Measurements from ENCODE around the gene QSOX1. TPM values are rescaled to one million over a fixed set of nuclear protein-coding genes. Genes with fewer than 3 reads are reported as not detected.

Gene QSOX1
- total RNA-seq, 1 experiment from 2014 or later: 569 TPM

DNA sequence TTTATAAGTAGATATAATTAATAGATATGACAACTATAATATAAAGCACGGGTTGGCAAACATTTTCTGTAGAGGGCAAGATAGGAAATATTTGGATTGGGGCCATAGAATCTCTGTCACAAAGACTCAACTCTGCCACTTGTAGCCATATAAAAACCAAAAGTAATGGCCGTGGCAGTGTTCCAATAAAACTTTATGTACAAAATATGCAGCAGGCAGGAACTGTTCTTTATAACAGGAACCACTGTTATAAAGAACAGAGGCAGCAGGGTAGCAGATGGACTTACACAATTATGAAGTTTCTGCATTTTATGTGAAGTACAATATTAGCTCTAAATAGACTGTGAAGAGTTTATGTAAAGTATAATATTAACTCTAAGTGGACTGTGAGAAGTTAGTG lies 16.9 kb upstream of the QSOX1 start:
- Histone ChIP-seq H3K4me3 (no peak overlapping the region), H3K27me3 (no peaks in the 10 kb centered on the region), H3K36me3 (no peaks in the 10 kb centered on the region), H3K9me3 (no peaks in the 10 kb centered on the region)
- no peak for DNase-seq

DNA sequence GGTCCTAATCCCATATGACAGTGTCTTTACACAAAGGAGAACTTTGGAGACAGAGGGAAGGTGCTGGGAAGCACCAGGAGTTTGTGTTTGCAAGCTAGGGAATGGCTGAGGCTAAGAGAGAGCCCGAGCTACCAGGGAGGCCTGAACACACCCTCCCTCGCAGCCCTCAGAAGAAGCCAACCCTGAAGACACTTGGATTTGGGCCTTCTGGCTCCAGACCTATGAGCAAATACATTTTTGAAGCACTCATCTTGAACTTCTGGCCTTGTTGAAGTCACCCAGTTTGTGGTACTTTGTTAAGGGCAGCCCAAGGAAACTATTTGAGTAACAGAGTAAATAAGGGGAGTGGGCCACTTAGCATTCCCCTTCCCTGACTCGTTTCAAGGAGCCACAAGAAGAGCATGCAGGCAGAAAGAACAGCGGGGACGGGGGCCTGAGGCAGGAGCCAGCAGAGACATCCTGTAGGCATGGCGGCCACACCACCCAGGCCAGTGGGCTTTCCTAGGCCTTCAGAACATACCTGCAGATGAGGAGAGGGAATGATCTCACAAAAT lies 13.2 kb upstream of the QSOX1 start:
- Histone ChIP-seq H3K36me3 (no peaks in the 10 kb centered on the region), H3K4me3 (no peak overlapping the region), H3K27me3 (no peaks in the 10 kb centered on the region), H3K9me3 (no peaks in the 10 kb centered on the region)
- no peak for DNase-seq

DNA sequence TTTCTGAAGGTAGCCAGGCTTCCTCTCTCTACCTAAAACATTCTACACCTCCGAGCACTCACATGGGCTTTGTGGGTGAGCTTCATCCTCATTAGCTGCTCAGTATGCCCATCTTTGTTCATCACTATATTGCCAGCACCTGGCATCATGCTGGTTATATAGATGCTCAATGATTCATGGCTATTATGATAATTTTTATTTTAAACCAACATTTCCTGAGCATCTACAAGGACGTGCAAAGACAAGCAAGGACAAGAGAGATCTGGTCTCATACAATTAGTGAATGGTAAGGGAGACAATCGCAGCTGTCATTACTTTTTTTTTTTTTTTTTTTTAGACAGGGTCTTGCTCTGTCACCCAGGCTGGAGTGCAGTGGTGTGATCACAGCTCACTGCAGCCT lies 11.3 kb upstream of the QSOX1 start:
- Histone ChIP-seq H3K27me3 (no peaks in the 10 kb centered on the region), H3K9me3 (no peaks in the 10 kb centered on the region), H3K36me3 (no peaks in the 10 kb centered on the region), H3K4me3 (no peak overlapping the region)
- no peak for DNase-seq

DNA sequence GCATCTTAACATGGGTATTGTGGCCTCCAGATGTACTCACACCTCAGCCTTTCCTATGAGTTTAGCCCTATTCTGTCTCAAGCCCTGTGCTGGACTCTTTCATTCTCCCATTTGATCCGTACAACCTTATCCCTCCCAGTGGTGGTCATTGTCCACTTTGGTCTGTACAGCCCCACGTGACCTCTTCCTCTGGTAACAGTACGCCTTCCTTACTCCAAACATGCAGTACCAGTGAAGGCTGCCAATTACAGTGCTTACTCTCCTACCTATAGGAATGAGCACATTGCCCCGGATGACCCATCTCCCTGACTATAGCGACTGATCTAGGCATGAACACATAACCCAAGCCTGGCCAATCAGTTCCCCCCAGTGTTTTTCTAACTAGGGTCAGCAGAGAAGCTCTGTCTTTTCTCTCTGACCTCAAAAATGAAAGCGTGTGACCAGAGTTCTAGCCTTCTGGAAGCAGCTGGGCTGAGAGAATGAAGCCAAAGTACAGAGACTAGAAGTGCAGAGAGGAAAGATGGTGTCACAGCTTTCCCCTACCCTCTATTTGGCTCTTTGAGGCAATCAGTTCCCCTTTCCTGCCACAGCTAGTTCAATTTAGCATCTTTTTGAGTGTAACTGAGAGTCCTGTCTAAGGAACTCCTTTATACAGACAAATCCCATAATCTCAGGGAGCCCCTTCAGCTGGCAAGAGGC lies 9.9 kb upstream of the QSOX1 start:
- Histone ChIP-seq H3K4me3 (no peak overlapping the region), H3K27me3 (no peaks in the 10 kb centered on the region), H3K36me3 (no peaks in the 10 kb centered on the region), H3K9me3 (no peaks in the 10 kb centered on the region)
- no peak for DNase-seq

DNA sequence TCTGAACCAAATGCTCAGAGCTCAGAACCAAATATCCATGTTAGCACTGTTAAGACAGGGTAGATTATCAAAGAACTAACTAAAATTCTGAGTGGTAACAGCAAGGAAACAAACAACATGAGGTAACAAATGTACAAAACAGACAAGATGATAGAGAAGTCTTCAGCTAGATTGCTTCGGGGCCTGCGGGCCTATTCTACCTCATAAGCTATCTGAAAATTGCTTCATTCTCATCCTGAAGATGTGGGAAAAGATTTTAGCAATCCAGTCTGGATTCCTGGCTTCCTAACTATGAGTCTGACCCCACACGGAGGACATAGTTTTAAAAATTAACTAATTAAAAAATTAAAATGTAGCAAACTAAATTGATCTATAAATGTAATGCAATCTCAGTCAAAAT lies 9.2 kb upstream of the QSOX1 start:
- no peaks in the 10 kb centered on the region for H3K36me3 ChIP-seq
- no peak for DNase-seq
- H3K9me3 ChIP-seq: no peaks in the 10 kb centered on the region

DNA sequence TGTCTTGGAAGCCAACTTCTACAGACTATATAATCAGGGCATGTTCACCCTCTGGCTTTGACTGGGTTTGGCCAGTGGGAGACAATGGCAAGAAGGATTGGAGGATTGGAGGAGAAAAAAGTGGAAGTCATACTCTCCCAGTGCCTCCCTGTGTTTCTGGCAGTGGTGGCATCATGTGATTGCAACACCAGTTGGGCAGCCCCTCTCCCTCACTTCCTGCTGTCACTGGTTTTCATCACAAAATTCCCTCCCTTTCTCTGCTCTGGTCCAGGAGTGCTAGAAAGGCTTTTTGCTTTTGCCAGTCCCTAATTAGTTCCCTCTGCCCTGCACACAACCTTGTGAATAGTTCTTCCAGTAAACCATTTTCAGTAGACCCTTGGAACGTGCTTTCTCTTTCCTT lies 3.7 kb upstream of the QSOX1 start:
- Histone ChIP-seq H3K36me3 (no peaks in the 10 kb centered on the region), H3K9me3 (no peaks in the 10 kb centered on the region), H3K4me3 (no peak overlapping the region), H3K27me3 (no peaks in the 10 kb centered on the region)
- peak; percentile 78 for DNase-seq

More for the DNA sequence above, 9.2 kb upstream of the QSOX1 start:
- Histone ChIP-seq H3K4me3 (no peak overlapping the region), H3K27me3 (no peaks in the 10 kb centered on the region)

DNA sequence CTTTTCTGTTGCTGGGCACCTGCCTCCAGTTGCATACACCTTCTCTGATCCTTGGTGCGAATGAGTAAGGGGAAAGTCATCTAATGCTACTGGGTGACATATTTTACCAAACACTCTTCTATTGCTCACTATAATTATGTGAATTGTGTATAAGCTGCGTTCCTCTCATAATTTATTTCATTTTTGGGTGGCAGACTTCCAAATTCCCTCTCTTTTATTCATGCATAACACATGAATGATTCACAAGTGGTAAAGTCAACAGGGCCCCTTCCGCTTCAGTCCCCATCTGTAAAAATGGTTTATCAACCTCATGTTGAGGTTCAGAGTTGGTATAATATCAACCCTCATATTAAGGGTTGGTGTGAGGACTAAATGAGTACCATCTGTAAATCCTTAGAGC lies 3.2 kb upstream of the QSOX1 start:
- DNase-seq: peak; percentile 50
- Histone ChIP-seq H3K36me3 (no peaks in the 10 kb centered on the region), H3K4me3 (no peak overlapping the region)

DNA sequence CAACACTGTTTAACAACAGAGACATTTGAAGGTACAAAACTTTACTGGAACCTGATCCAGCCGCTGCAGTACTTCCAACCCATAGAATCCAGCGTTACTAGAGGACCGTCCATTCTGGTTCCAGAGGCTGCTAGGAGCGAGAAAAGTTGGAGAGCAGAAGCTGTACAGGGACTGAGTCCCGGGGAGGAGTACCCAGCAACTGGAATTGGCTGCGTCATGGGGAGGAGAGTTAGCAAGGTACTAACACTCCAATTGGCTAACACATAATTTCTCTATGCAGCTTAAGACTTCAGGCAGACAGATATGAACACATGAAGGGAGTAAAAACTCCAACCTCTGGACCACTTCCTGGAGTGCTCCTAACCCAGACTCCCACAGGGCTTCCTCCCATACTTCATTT lies 2.1 kb upstream of the QSOX1 start:
- Histone ChIP-seq H3K4me3 (no peak overlapping the region), H3K36me3 (no peaks in the 10 kb centered on the region; the same call in 1 of the 2 replicates), H3K27me3 (no peaks in the 10 kb centered on the region), H3K9me3 (no peaks in the 10 kb centered on the region)
- no peak for DNase-seq

More for the DNA sequence above, 3.2 kb upstream of the QSOX1 start:
- H3K27me3 ChIP-seq: no peaks in the 10 kb centered on the region
- H3K9me3 ChIP-seq: no peaks in the 10 kb centered on the region

DNA sequence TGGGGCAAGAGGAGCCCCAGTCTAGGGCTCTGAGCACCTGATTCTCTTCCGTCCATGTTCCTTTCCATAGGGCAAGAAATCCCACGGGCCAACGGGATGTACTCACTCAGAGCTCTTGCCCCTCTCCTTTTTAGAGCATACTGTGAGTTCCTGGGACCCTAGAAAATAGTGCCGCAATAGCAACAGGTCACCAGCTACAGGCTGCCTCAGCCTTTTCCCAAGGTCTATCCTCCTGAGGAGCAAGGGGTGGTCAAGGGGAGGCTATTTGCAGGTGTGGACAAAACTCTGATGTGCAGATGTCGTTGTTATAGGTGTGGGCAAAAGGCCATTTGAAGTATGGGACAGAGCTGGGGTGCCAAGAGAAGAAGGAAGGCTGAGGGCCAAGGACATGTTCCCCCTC lies 1.6 kb upstream of the QSOX1 start:
- no peak for DNase-seq
- Histone ChIP-seq H3K9me3 (no peaks in the 10 kb centered on the region), H3K36me3 (peaks cover 3% of the 10 kb centered on the region; the same call in 1 of the 2 replicates), H3K4me3 (no peak overlapping the region), H3K27me3 (no peaks in the 10 kb centered on the region)

DNA sequence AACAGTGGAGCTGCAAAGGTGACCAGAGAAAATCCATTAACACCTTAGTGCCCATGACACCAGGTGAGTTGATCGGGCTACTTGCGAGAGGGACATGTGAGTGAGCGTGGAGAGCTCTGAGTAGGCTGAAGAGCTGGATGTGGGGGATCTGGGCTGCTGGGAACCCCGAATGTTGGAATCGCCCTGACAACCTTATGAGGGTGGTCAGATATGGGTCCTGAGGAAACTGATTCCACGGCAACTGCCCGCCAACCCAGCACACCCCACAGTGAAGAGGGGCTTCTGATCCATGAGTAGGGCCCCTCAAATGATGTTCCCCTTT lies 705 bp upstream of the QSOX1 start:
- peaks cover 9% of the 10 kb centered on the region; the same call in 1 of the 2 replicates for H3K36me3 ChIP-seq
- H3K4me3 ChIP-seq: peak overlapping the region; percentile 82
- H3K27me3 ChIP-seq: no peaks in the 10 kb centered on the region
- DNase-seq: no peak
- H3K9me3 ChIP-seq: no peaks in the 10 kb centered on the region

DNA sequence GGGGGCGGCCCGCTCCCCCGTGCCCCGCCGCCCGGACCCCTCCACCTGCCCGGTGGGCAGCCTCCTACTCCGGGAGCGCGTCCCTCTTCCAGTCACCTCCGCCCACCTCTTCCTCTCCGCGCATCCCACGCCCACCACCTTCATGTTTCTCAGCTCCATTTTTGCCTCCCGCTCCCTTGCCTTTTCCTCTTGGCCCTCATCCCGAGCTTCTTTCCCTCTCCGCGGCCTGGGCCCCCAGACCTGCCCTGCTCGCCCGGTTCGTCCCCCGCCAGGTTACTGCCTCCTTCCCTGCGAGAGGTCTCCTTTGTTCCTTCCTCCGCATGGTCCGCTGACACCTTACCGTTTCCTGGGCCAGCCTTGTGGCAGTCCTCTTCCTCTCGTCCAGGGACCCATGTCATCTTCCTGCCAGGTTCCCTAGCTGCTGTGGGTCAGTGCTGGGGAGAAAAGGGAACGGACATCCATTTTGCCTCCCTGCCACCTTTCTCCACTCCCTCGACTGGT lies 563 bp downstream of the QSOX1 start:
- H3K9me3 ChIP-seq: no peaks in the 10 kb centered on the region
- H3K36me3 ChIP-seq: peaks cover 12% of the 10 kb centered on the region; the same call in 1 of the 2 replicates
- H3K4me3 ChIP-seq: peak overlapping the region; percentile 82
- DNase-seq: no peak
- H3K27me3 ChIP-seq: no peaks in the 10 kb centered on the region

DNA sequence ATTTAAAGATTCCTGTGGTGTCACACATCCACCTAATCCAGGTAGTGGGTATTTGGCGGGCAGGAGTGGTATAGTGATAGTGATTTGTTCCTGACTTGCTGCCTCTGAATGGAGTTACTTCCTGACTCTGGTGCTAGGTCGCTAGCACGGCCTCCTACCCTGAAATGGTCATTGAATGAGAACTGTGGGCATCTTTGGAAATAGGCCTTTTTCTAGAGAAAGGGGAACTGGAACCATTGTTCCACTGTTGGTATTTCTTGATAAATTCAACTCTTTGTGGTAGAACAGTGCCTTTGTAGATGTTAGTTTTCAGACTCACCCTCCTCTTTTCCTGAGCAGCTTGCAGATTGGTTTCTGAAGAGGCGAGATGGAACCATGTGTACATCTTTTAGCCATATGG lies 1.5 kb downstream of the QSOX1 start:
- DNase-seq: no peak
- peak overlapping the region; percentile 82 for H3K4me3 ChIP-seq
- H3K27me3 ChIP-seq: no peaks in the 10 kb centered on the region
- H3K36me3 ChIP-seq: peaks cover 12% of the 10 kb centered on the region
- H3K9me3 ChIP-seq: no peaks in the 10 kb centered on the region

DNA sequence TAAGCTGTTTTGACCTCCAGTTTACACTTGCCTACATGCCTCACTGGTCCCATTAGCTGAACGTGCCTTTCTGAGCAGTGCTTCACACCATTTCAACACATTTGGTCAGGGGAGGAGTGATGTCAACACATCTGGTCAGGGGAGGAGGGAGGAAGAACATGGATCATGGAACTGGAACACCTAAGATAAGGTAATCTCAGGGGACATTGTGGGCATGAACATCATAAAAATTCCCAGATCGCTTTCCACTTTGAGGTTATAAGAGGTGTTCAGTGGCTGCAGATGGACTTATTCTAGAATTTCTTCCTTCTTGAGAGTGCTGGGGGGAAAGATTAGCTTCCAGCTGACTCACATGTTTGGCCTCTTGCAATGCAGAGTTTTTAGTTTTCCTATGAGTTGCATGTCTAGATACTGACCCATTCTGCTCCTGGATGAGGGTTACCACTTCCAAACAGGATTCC lies 2.0 kb downstream of the QSOX1 start:
- DNase-seq: peak; percentile 36
- H3K9me3 ChIP-seq: no peaks in the 10 kb centered on the region
- H3K36me3 ChIP-seq: peaks cover 12% of the 10 kb centered on the region
- no peaks in the 10 kb centered on the region for H3K27me3 ChIP-seq
- H3K4me3 ChIP-seq: peak overlapping the region; percentile 82

DNA sequence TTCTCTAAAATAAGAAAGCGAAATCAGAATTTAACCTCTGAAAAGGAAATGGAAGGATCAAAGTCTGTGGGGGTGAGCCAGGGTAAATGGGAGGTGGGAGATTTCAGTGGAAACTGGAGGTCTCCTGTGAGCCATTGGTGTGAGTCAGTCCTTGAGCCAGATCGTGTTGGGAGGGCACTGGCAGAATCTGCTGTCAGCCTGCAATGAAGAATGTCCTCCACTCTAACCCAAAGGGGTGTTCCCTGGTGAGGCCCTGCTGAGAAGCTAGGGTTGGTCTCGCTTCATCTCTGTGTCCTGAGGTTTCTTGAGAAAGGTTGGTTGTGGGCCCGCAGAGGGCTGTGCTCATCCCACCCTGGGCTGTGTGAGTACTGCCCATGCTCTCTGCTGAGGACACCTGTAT lies 2.4 kb downstream of the QSOX1 start:
- no peaks in the 10 kb centered on the region for H3K9me3 ChIP-seq
- peak overlapping the region; percentile 82 for H3K4me3 ChIP-seq
- peak; percentile 60 for DNase-seq
- H3K27me3 ChIP-seq: no peaks in the 10 kb centered on the region
- peaks cover 12% of the 10 kb centered on the region for H3K36me3 ChIP-seq

DNA sequence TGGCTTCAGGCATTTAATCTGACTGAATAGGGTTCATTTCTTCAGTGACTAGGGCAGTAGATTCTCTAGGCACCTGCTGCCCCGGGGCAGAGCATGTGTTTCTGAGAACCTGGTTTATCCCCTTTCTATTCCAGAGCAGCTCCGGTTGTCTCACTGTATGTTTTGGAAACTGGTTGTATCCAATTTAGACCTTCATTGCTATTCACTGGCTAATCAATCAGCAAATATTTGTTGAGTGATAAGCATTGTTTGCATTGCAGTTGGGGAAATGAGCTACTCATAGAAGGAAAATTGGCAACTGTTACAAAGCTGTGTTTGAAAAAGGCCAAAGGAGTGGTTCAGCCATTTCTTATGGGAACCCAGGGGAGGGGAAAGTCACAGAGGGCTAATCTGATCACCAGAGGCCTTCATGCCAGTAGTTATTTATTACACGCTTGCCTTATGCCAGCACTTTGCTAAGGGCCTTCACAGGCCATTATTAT lies 2.9 kb downstream of the QSOX1 start:
- Histone ChIP-seq H3K27me3 (no peaks in the 10 kb centered on the region), H3K9me3 (no peaks in the 10 kb centered on the region), H3K4me3 (peak overlapping the region; percentile 3; the same call in 1 of the 2 replicates), H3K36me3 (peaks cover 12% of the 10 kb centered on the region)
- DNase-seq: no peak

DNA sequence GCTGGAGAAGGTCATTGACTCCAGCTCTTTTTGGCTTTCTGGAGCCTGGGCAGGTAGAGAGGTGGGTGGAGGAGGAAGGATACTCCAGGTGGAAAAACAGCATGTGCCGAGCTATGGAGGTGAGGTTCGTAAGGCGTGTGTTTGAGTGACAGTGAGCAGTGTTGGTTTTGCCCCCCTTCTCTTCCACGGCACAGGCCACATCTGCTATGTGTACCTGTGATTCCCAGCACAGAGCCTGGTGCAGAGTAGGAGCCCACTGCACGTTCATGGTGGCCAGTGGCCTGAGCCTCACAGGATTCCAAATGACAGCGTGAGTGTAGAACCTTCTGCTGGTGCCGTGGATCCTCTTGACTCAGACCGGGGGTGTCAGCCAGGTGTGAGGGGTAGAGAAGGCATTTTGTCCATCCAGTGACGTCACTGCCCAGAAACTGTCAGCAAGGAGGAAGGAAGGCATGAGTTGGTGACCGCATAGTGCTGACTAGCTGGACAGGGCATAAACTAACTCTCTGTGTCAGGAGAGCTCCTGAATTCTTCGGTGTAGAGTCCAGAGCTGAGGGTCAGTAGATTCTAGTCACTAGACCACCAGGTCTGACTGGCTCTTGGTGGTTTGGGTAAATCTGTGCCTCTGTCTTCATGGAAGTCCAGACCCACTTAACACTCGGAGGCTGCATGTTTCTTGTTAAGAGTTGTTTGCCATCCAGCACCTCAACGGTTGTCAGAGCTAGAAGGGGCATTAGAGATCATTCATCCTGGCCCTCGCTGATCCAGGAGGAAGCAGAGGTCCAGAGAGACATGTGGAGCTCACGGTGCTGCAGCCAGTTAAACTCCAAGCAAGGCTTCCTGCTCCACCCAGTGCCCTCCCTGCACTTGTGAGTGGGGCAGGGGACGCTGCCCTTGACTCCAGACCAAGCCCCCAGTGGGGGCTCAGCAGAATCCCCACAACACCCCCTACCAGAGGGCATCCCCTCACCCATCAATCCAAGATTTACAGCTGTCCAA lies 3.8 kb downstream of the QSOX1 start:
- H3K4me3 ChIP-seq: no peak overlapping the region
- no peaks in the 10 kb centered on the region for H3K27me3 ChIP-seq
- H3K9me3 ChIP-seq: no peaks in the 10 kb centered on the region
- H3K36me3 ChIP-seq: peaks cover 12% of the 10 kb centered on the region
- no peak for DNase-seq

DNA sequence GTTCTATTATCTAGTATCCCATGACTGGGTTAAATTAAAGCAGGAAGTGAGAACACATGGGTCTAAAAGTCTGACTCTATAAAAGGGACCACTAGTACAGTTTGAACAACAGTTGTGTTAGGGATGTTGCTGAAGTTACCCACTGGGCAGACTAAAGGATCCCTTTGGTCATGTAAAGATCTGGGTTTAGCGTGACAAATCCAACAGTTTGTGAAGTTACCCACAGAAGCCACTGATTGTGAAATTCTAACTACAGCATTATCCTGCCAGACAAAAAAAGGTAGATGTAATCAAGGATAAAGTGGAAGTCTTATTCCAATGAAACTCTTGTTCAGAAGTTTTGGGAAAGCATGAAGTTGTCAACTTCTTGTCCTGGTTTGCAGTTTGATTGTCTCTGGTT lies 5.7 kb downstream of the QSOX1 start:
- Histone ChIP-seq H3K36me3 (peaks cover 17% of the 10 kb centered on the region), H3K27me3 (no peaks in the 10 kb centered on the region), H3K4me3 (no peak overlapping the region), H3K9me3 (no peaks in the 10 kb centered on the region)
- DNase-seq: no peak

Measured in MG63 (cell line).